Testis (tissue), 3 donors: ENCODE results near the gene WNK1. TPM values are rescaled to one million over a fixed set of nuclear protein-coding genes. Genes with fewer than 3 reads are reported as not detected.

ENCODE experiments used
- DNase-seq: peaks from one replicate; pipeline ENCODE4 v3.0.0-alpha.2; 2019
- H3K27ac ChIP-seq, 2 donors: fragments of 200-600 bp; sonication (generic); one replicate each; pipeline ENCODE4 v1.5.1; 2019
- H3K27me3 ChIP-seq: fragments of 200-600 bp; sonication (generic); one replicate; pipeline ENCODE4 v1.5.1; 2019
- H3K36me3 ChIP-seq: fragments of 200-600 bp; sonication (generic); one replicate; pipeline ENCODE4 v1.5.1; 2017; ENCODE audit warnings: low read depth; ENCODE audit errors: missing control alignments
- H3K4me1 ChIP-seq: fragments of 200-600 bp; sonication (generic); one replicate; pipeline ENCODE4 v1.5.1; 2019
- H3K4me3 ChIP-seq, 2 donors: fragments of 200-600 bp; sonication (generic); one replicate each; pipeline ENCODE4 v1.5.1; 2017 to 2019
- H3K9me3 ChIP-seq: fragments of 200-600 bp; sonication (generic); one replicate; pipeline ENCODE4 v1.5.1; 2017
- POLR2A ChIP-seq: fragments of 450-650 bp; IDR thresholded peaks from one replicate; pipeline ENCODE4 v1.6.1; 2017; ENCODE audit warnings: antibody characterized with exemption, mild to moderate bottlenecking, moderate library complexity
- WGBS, 2 donors: methylation state at CpG; one replicate each; pipeline ENCODE4 v1.1.5; 2018; 5-methylcytosine and 5-hydroxymethylcytosine counted together
- intact Hi-C: fragments of 100-400 bp; cut with DNase I; formaldehyde crosslinking; loops from one replicate; pipeline ENCODE4 v1.15.1; 2023; ENCODE audit warnings: low total_unique reads
- polyA plus RNA-seq: library from polyadenylated mRNA; stranded (reverse); fragments of 350-450 nt; fragmentation: Illumina TruSeq; extraction: RNeasy Lipid Tissue Mini Kit (QIAGEN cat#74804); gene quantifications from one replicate; pipeline ENCODE4 v1.2.3, GENCODE V29; 2014; ENCODE audit warnings: low read depth, low replicate concordance; ENCODE audit not compliant: insufficient read depth
- small RNA-seq, 2 donors: library from RNA; depleted of rRNA; stranded (forward); fragments of <200 nt; gene quantifications; one replicate each; pipeline ENCODE3, GENCODE V24; 2016
- total RNA-seq, 2 donors: library from RNA; depleted of rRNA; stranded (reverse); fragments of >200 nt; gene quantifications; one replicate each; pipeline ENCODE4 v1.2.3, GENCODE V29; 2016
- TF ChIP-seq, protein P1 (sequence below), 3 experiments: fragments of 450-650 bp in 2 of 3; fragments of 200-600 bp in 1 of 3; sonication (generic) in 1 of 3; IDR thresholded peaks; one replicate each; pipeline ENCODE4 v1.5.1; 2016 to 2019; ENCODE audit warnings: antibody characterized with exemption in 3 of 3, mild to moderate bottlenecking in 2 of 3, moderate library complexity in 1 of 3

Gene WNK1
- total and polyA plus RNA-seq, 3 donors from 2014 or later = 152 to 276 (median 259) TPM

DNA sequence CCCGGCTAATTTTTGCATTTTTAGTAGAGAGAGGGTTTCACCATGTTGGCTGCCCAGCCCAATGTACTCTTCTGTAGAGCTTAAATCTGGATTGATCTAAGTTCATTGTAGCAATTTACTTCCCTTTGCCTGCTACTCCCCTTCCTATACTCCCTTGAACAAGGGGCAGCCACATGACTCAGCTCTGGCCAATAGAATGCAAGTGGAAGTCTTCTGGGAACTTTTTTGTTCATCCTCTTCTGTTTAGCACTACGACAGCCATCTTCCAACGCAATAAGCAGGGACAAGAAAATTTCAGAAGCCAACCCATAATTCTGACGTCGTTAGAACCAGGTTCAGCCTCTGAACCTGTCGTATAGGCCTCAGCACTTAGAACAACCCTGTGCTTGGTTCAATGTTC, 203.6 kb downstream of the WNK1 start:
- H3K9me3 ChIP-seq = no peaks in the 10 kb centered on the region
- H3K4me1 ChIP-seq = no peaks in the 10 kb centered on the region
- TF ChIP-seq POLR2A = no peak
- TF ChIP-seq, protein P1, sequence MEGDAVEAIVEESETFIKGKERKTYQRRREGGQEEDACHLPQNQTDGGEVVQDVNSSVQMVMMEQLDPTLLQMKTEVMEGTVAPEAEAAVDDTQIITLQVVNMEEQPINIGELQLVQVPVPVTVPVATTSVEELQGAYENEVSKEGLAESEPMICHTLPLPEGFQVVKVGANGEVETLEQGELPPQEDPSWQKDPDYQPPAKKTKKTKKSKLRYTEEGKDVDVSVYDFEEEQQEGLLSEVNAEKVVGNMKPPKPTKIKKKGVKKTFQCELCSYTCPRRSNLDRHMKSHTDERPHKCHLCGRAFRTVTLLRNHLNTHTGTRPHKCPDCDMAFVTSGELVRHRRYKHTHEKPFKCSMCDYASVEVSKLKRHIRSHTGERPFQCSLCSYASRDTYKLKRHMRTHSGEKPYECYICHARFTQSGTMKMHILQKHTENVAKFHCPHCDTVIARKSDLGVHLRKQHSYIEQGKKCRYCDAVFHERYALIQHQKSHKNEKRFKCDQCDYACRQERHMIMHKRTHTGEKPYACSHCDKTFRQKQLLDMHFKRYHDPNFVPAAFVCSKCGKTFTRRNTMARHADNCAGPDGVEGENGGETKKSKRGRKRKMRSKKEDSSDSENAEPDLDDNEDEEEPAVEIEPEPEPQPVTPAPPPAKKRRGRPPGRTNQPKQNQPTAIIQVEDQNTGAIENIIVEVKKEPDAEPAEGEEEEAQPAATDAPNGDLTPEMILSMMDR (IDR thresholded peaks at IDR 0.05) = no peak
- no peaks in the 10 kb centered on the region for H3K36me3 ChIP-seq
- no peak for DNase-seq
- WGBS, 2 donors = 94 to 95% methylated on average over 6 of the region's 6 CpGs
- H3K27me3 ChIP-seq = no peaks in the 10 kb centered on the region
- no peak overlapping the region for H3K27ac ChIP-seq
- intact Hi-C loops = no loop called here
- no peak overlapping the region for H3K4me3 ChIP-seq

DNA sequence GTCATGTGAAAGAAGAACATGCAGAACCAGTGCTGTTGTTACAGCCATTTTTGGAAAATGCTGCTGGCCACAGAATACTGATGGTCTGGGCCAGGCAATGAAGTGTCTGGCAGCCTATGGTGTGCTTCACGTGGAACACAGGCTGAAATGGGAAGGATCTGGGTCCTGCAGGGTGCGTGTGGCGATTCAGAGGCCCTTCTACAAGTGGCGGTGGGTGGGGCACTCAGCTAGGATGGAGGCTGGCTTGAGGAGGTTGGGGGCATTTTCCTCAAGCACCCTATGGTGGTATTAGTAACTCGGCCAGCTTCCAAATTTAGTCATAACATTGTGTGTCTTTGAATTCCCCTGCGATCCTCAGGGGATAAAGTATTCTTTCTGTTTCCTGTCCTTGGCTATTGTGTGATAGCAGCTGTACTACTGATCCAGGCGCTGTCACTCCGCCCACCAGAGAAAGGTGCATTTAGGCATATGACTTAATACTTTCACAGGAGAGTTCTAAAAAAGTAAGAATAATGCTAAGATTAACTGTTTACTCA, 206.3 kb downstream of the WNK1 start:
- DNase-seq = peak; percentile 25
- no peaks in the 10 kb centered on the region for H3K4me1 ChIP-seq
- H3K27ac ChIP-seq = peak overlapping the region in 1 of 2 donors; percentile 19
- H3K36me3 ChIP-seq = no peaks in the 10 kb centered on the region
- 15 to 42% methylated on average over 6 to 8 of the region's 8 CpGs for WGBS, 2 donors
- H3K9me3 ChIP-seq = no peaks in the 10 kb centered on the region
- intact Hi-C loops = no loop called here
- no peaks in the 10 kb centered on the region for H3K27me3 ChIP-seq
- no peak overlapping the region for H3K4me3 ChIP-seq
- no peak for TF ChIP-seq POLR2A
- TF ChIP-seq, protein P1 (IDR thresholded peaks at IDR 0.05) = no peak

Small RNA genes within 50 kb of the gene (small RNA-seq; reads per million reads assigned to genes)
- gene RNU4ATAC16P = 0 reads per million in 2 donors

Other genes starting within 250 kb of the WNK1 start
- gene NINJ2, start 89.1 kb upstream of the WNK1 start, total RNA-seq = 10 to 100 TPM in 1 of 2 donors, 1 to 10 TPM in 1; 9.2 to 17.3 TPM
- 11.2 TPM for gene NINJ2, start 89.1 kb upstream of the WNK1 start, polyA plus RNA-seq
- 10 to 100 TPM; 20.9 to 29.1 TPM for gene RAD52, start 197.1 kb downstream of the WNK1 start, total RNA-seq
- 17.2 TPM for gene RAD52, start 197.1 kb downstream of the WNK1 start, polyA plus RNA-seq
- 100 to 1,000 TPM; 106 to 109 TPM for gene ERC1, start 238.6 kb downstream of the WNK1 start, total RNA-seq
- 25.8 TPM for gene ERC1, start 238.6 kb downstream of the WNK1 start, polyA plus RNA-seq